A549 (cell line): Measurements from ENCODE around the gene ATRN. TPM values are rescaled to one million over a fixed set of nuclear protein-coding genes. Genes with fewer than 3 reads are reported as not detected.

Source experiments
- ATAC-seq, 2 experiments: fragments of 200-7000 bp in 1 of 2; fragments of >200 bp in 1 of 2; cut with Nextera tagmentation in 1 of 2; cut with Tn5 transposase in 1 of 2; 3 replicates each; pipeline versions ENCODE4 v1.8.0 to v1.9.1; 2018 to 2020; ENCODE audit warnings: mild to moderate bottlenecking in 1 of 2, moderate library complexity in 1 of 2
- CTCF ChIA-PET: fragments of 300-600 bp; sonication (Branson Sonifier 250); formaldehyde crosslinking; extraction: SDS; loops from one replicate; lab custom pipeline; 2021; ENCODE audit warnings: antibody characterized with exemption, inconsistent platforms; lab: Yijun Ruan, JAX
- POLR2A ChIA-PET: fragments of 350-600 bp; formaldehyde crosslinking; extraction: SDS; loops from one replicate; lab custom pipeline; 2021; ENCODE audit warnings: antibody characterized with exemption, inconsistent platforms; lab: Yijun Ruan, JAX
- DNase-seq, 2 experiments: peaks; one replicate each; pipeline versions ENCODE4 v3.0.0 to v3.0.0-alpha.2; 2011 to 2016; ENCODE audit warnings: low read depth in 1 of 2, low spot score in 1 of 2
- FAIRE-seq: peaks from 2 replicates; lab custom pipeline; 2011; peaks lifted over from hg19 to GRCh38; lab: Jason Lieb, UNC
- H3K27ac ChIP-seq, 2 experiments: fragments of >200 bp; sonication (Bioruptor Twin); formaldehyde crosslinking; 3 replicates each; pipeline ENCODE4 v1.5.1; 2016 to 2017
- H3K4me1 ChIP-seq: fragments of >200 bp; sonication (Bioruptor Twin); formaldehyde crosslinking; 3 replicates; pipeline ENCODE4 v1.6.1; 2016
- H3K4me2 ChIP-seq: fragments of >200 bp; sonication (Bioruptor Twin); formaldehyde crosslinking; 3 replicates; pipeline ENCODE4 v1.6.1; 2016
- H3K4me3 ChIP-seq: fragments of >200 bp; sonication (Bioruptor Twin); formaldehyde crosslinking; 3 replicates; pipeline ENCODE4 v1.5.1; 2016
- H3K9me3 ChIP-seq: fragments of >200 bp; sonication (Bioruptor Twin); formaldehyde crosslinking; 3 replicates; pipeline ENCODE4 v1.6.1; 2016
- CBX2 ChIP-seq: fragments of 200-600 bp; sonication (generic); IDR thresholded peaks from 2 replicates; pipeline ENCODE4 v1.6.1; 2016; ENCODE audit warnings: low read depth, mild to moderate bottlenecking, borderline replicate concordance
- CBX8 ChIP-seq: fragments of 200-600 bp; sonication (generic); IDR thresholded peaks from 2 replicates; pipeline ENCODE4 v1.6.1; 2016
- CEBPB ChIP-seq, 2 experiments: fragments of >200 bp in 1 of 2; sonication (Bioruptor Twin) in 1 of 2; formaldehyde crosslinking in 1 of 2; IDR thresholded peaks; 2 replicates each; pipeline ENCODE4 v1.6.1; 2012 to 2016
- EHF ChIP-seq: fragments of 250-450 bp; sonication (Bioruptor Pico); IDR thresholded peaks from 2 replicates; pipeline ENCODE4 v1.5.0; 2020; ENCODE audit warnings: mild to moderate bottlenecking
- EHMT2 ChIP-seq: fragments of 200-600 bp; sonication (generic); IDR thresholded peaks from 2 replicates; pipeline ENCODE4 v1.6.1; 2016; ENCODE audit warnings: antibody characterized with exemption, low read depth, mild to moderate bottlenecking, moderate library complexity
- ESRRA ChIP-seq: fragments of 150-350 bp; IDR thresholded peaks from 2 replicates; pipeline ENCODE4 v1.6.1; 2014; ENCODE audit warnings: mild to moderate bottlenecking, low read length, borderline replicate concordance
- FOSB ChIP-seq: fragments of 250-450 bp; sonication (Bioruptor Pico); IDR thresholded peaks from 2 replicates; pipeline ENCODE4 v1.5.0; 2020; ENCODE audit warnings: mild to moderate bottlenecking, moderate library complexity
- FOSL2 ChIP-seq, 2 experiments: fragments of 450-650 bp in 1 of 2; fragments of >200 bp in 1 of 2; sonication (Bioruptor Twin) in 1 of 2; formaldehyde crosslinking; IDR thresholded peaks; 2 replicates each; pipeline versions ENCODE4 v1.5.0 to v1.6.1; 2016 to 2020; ENCODE audit warnings: mild to moderate bottlenecking in 1 of 2, moderate library complexity in 1 of 2
- FOXS1 ChIP-seq: fragments of 250-450 bp; sonication (Bioruptor Pico); IDR thresholded peaks from 2 replicates; pipeline ENCODE4 v1.5.0; 2020; ENCODE audit warnings: mild to moderate bottlenecking, moderate library complexity
- GATA3 ChIP-seq: IDR thresholded peaks from 2 replicates; pipeline ENCODE4 v1.6.1; 2012; ENCODE audit warnings: borderline replicate concordance
- HOXA7 ChIP-seq: fragments of 250-450 bp; sonication (Bioruptor Pico); IDR thresholded peaks from 2 replicates; pipeline ENCODE4 v1.5.0; 2020; ENCODE audit warnings: mild to moderate bottlenecking, moderate library complexity
- HOXB5 ChIP-seq: fragments of 250-450 bp; sonication (Bioruptor Pico); IDR thresholded peaks from 2 replicates; pipeline ENCODE4 v1.5.0; 2020; ENCODE audit warnings: mild to moderate bottlenecking, moderate library complexity
- JUNB ChIP-seq: fragments of >200 bp; sonication (Bioruptor Twin); formaldehyde crosslinking; IDR thresholded peaks from 2 replicates; pipeline ENCODE4 v1.6.1; 2016
- KDM1A ChIP-seq: fragments of 200-600 bp; sonication (generic); IDR thresholded peaks from 2 replicates; pipeline ENCODE4 v1.6.1; 2016; ENCODE audit warnings: low read depth, mild to moderate bottlenecking
- KDM5A ChIP-seq: fragments of 200-600 bp; sonication (generic); IDR thresholded peaks from 2 replicates; pipeline ENCODE4 v1.6.1; 2016; ENCODE audit warnings: antibody characterized with exemption, mild to moderate bottlenecking
- MYC ChIP-seq: IDR thresholded peaks from 2 replicates; pipeline ENCODE4 v1.6.1; 2012; ENCODE audit warnings: mild to moderate bottlenecking, inconsistent platforms, low read length, improper control_type of control experiment, borderline replicate concordance
- NPAS2 ChIP-seq: fragments of 250-450 bp; sonication (Bioruptor Pico); IDR thresholded peaks from 2 replicates; pipeline ENCODE4 v1.8.0; 2022; ENCODE audit warnings: mild to moderate bottlenecking, moderate library complexity, borderline replicate concordance
- RARB ChIP-seq: fragments of 250-450 bp; sonication (Bioruptor Pico); IDR thresholded peaks from 2 replicates; pipeline ENCODE4 v1.8.0; 2021; ENCODE audit warnings: mild to moderate bottlenecking, moderate library complexity
- RFX5 ChIP-seq: fragments of 450-650 bp; IDR thresholded peaks from 2 replicates; pipeline ENCODE4 v1.7.1; 2014; ENCODE audit warnings: antibody characterized with exemption, mild to moderate bottlenecking, moderate library complexity
- SREBF2 ChIP-seq: fragments of 450-650 bp; IDR thresholded peaks from 2 replicates; pipeline ENCODE4 v1.6.1; 2014; ENCODE audit warnings: mild to moderate bottlenecking, moderate library complexity
- ZNF302 ChIP-seq: fragments of 250-450 bp; sonication (Bioruptor Pico); IDR thresholded peaks from 2 replicates; pipeline ENCODE4 v1.9.0; 2021; ENCODE audit warnings: inconsistent platforms, mild to moderate bottlenecking, moderate library complexity
- WGBS: methylation state at CpG from one replicate; pipeline ENCODE4 v1.1.6; 2017; ENCODE audit errors: missing lambda C conversion rate; 5-methylcytosine and 5-hydroxymethylcytosine counted together
- polyA plus RNA-seq, 4 experiments: library from polyadenylated mRNA; depleted of rRNA in 3 of 4; stranded (reverse); fragments of >200 nt; fragmentation: RNase III in 1 of 4; extraction: RNeasy Plus Mini Kit Qiagen cat#74134 plus additional on column Dnase treatment in 1 of 4; gene quantifications; 2 replicates in 3 of 4; 3 replicates in 1 of 4; pipeline ENCODE4 v1.2.3, GENCODE V29; 2011 to 2017
- TF ChIP-seq, protein P1 (sequence below): fragments of >200 bp; sonication (Bioruptor Twin); formaldehyde crosslinking; IDR thresholded peaks from 3 replicates; pipeline ENCODE4 v1.5.1; 2016
- TF ChIP-seq, protein P2 (sequence below): IDR thresholded peaks from 2 replicates; pipeline ENCODE4 v1.6.1; 2012
- TF ChIP-seq, protein P3 (sequence below): IDR thresholded peaks from 2 replicates; pipeline ENCODE4 v1.6.1; 2012
- TF ChIP-seq, protein P4 (sequence below): fragments of >200 bp; sonication (Bioruptor Twin); formaldehyde crosslinking; IDR thresholded peaks from 3 replicates; pipeline ENCODE4 v1.6.1; 2016
- TF ChIP-seq, protein P5 (sequence below): fragments of 450-650 bp; IDR thresholded peaks from 2 replicates; pipeline ENCODE4 v1.6.1; 2014; ENCODE audit warnings: antibody characterized with exemption
- TF ChIP-seq, protein P6 (sequence below): fragments of 150-350 bp; IDR thresholded peaks from 2 replicates; pipeline ENCODE4 v1.6.1; 2014; ENCODE audit warnings: low read depth, mild to moderate bottlenecking, low read length

Gene ATRN
- polyA plus RNA-seq, 2 of the 4 experiments (the other 2 are of a cell fraction), result 21.3 to 58.7 TPM

DNA sequence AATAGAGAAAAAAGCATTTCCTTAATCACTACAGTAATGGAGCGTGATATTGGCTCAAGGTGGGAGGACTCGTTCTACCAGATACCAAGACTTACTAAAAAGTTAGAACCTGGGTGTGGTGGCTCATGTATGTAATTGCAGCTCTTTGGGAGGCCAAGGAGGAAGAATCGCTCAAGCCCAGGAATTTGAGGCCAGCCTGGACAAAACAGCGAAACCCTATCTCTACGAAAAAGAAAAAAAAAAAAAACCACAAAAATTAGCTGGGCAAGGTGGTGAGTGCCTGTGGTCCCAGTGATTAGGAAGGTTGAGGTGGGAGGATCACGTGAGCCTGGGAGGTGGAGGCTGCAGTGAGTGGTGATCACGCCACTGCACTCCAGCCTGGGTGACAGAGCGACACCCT, 24.0 kb upstream of the ATRN start:
- H3K4me1 ChIP-seq, result no peaks in the 10 kb centered on the region
- no peak overlapping the region for H3K27ac ChIP-seq
- WGBS, result 89% methylated on average over 8 of the region's 8 CpGs
- ChIA-PET POLR2A (no interaction called here), CTCF (no interaction called here)
- DNase-seq, result no peak
- no peaks in the 10 kb centered on the region for H3K9me3 ChIP-seq
- no peak for FAIRE-seq
- TF ChIP-seq RARB (CRISPR knock-in tag) (no peak), MYC (no peak), NPAS2 (CRISPR knock-in tag) (no peak), KDM1A (no peak), FOSL2 (IDR thresholded peaks at IDR 0.05) (no peak), FOSL2 (CRISPR knock-in tag; IDR thresholded peaks at IDR 0.05) (no peak)
- TF ChIP-seq, protein P1, sequence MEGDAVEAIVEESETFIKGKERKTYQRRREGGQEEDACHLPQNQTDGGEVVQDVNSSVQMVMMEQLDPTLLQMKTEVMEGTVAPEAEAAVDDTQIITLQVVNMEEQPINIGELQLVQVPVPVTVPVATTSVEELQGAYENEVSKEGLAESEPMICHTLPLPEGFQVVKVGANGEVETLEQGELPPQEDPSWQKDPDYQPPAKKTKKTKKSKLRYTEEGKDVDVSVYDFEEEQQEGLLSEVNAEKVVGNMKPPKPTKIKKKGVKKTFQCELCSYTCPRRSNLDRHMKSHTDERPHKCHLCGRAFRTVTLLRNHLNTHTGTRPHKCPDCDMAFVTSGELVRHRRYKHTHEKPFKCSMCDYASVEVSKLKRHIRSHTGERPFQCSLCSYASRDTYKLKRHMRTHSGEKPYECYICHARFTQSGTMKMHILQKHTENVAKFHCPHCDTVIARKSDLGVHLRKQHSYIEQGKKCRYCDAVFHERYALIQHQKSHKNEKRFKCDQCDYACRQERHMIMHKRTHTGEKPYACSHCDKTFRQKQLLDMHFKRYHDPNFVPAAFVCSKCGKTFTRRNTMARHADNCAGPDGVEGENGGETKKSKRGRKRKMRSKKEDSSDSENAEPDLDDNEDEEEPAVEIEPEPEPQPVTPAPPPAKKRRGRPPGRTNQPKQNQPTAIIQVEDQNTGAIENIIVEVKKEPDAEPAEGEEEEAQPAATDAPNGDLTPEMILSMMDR, result no peak
- TF ChIP-seq, protein P2, sequence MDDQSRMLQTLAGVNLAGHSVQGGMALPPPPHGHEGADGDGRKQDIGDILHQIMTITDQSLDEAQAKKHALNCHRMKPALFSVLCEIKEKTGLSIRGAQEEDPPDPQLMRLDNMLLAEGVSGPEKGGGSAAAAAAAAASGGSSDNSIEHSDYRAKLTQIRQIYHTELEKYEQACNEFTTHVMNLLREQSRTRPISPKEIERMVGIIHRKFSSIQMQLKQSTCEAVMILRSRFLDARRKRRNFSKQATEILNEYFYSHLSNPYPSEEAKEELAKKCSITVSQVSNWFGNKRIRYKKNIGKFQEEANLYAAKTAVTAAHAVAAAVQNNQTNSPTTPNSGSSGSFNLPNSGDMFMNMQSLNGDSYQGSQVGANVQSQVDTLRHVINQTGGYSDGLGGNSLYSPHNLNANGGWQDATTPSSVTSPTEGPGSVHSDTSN, result no peak
- no peak overlapping the region for H3K4me2 ChIP-seq
- H3K4me3 ChIP-seq, result no peak overlapping the region
- ATAC-seq, result peak in 1 of 2 experiments; percentile 62; a peak in 1 of 6 replicates

DNA sequence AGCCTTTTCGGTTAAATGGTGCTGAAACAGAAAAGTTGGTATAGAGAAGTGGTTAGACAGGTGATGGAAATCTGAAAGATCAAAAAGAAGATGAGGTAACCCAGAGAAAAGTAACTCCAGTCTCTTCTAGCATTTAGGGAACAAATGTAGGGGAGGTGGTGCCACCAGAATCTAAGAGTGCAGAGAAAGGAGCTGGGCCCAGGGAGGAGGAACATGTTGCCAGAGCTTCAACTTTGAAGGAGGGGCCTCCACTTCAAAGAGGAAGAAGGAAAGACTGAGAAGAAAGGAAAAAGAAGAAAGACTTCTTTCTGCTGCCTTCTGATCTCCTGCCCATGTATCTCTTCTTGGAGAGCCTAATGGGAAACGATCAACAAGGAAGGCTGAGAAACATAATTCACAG, 23.5 kb upstream of the ATRN start:
- no peaks in the 10 kb centered on the region for H3K4me1 ChIP-seq
- DNase-seq, result no peak
- CTCF ChIA-PET, result no interaction called here
- no peaks in the 10 kb centered on the region for H3K9me3 ChIP-seq
- no peak overlapping the region for H3K27ac ChIP-seq
- no peak overlapping the region for H3K4me2 ChIP-seq
- FAIRE-seq, result no peak
- WGBS, result 66% methylated on average over 2 of the region's 2 CpGs
- TF ChIP-seq, protein P3, sequence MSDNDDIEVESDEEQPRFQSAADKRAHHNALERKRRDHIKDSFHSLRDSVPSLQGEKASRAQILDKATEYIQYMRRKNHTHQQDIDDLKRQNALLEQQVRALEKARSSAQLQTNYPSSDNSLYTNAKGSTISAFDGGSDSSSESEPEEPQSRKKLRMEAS, result no peak
- no peak for TF ChIP-seq SREBF2
- no peak for TF ChIP-seq CBX8
- TF ChIP-seq FOXS1, result no peak
- no peak for TF ChIP-seq EHMT2
- no peak for TF ChIP-seq GATA3
- TF ChIP-seq HOXB5 (CRISPR knock-in tag), result no peak
- no peak for TF ChIP-seq KDM5A
- TF ChIP-seq HOXA7, result no peak
- TF ChIP-seq ESRRA, result no peak
- TF ChIP-seq RFX5, result no peak
- TF ChIP-seq, protein P4, sequence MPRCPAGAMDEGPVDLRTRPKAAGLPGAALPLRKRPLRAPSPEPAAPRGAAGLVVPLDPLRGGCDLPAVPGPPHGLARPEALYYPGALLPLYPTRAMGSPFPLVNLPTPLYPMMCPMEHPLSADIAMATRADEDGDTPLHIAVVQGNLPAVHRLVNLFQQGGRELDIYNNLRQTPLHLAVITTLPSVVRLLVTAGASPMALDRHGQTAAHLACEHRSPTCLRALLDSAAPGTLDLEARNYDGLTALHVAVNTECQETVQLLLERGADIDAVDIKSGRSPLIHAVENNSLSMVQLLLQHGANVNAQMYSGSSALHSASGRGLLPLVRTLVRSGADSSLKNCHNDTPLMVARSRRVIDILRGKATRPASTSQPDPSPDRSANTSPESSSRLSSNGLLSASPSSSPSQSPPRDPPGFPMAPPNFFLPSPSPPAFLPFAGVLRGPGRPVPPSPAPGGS, result no peak
- TF ChIP-seq EHF (CRISPR knock-in tag), result no peak
- TF ChIP-seq, protein P5, sequence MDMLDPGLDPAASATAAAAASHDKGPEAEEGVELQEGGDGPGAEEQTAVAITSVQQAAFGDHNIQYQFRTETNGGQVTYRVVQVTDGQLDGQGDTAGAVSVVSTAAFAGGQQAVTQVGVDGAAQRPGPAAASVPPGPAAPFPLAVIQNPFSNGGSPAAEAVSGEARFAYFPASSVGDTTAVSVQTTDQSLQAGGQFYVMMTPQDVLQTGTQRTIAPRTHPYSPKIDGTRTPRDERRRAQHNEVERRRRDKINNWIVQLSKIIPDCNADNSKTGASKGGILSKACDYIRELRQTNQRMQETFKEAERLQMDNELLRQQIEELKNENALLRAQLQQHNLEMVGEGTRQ, result no peak
- no peak for TF ChIP-seq FOSB
- no peak for TF ChIP-seq JUNB
- TF ChIP-seq ZNF302, result no peak
- no peak for TF ChIP-seq CEBPB (IDR thresholded peaks at IDR 0.05)
- no peak for TF ChIP-seq CBX2
- TF ChIP-seq, protein P6, sequence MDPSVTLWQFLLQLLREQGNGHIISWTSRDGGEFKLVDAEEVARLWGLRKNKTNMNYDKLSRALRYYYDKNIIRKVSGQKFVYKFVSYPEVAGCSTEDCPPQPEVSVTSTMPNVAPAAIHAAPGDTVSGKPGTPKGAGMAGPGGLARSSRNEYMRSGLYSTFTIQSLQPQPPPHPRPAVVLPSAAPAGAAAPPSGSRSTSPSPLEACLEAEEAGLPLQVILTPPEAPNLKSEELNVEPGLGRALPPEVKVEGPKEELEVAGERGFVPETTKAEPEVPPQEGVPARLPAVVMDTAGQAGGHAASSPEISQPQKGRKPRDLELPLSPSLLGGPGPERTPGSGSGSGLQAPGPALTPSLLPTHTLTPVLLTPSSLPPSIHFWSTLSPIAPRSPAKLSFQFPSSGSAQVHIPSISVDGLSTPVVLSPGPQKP, result no peak
- H3K4me3 ChIP-seq, result no peak overlapping the region
- POLR2A ChIA-PET, result no interaction called here
- no peak for ATAC-seq
